ENCODE measurements around the gene PLA2G10.
"Not testable (repeated sequence)": the region's sequence is repeated elsewhere in the genome, so short reads cannot be mapped to it uniquely, and the experiment has no call there.

The PLA2G10 gene, protein sequence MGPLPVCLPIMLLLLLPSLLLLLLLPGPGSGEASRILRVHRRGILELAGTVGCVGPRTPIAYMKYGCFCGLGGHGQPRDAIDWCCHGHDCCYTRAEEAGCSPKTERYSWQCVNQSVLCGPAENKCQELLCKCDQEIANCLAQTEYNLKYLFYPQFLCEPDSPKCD

GRCh38 chr16:14694129-14694528, at the start of gene PLA2G10:
PLA2G10 (minus strand) TSS chr16:14694308; CDS start chr16:14694229, 79 bp downstream.
- DNase-seq, result not testable (repeated sequence)

- not testable (repeated sequence) for DNase-seq
Observed at GRCh38 chr16:14742273-14743128, 48.4 kb upstream of the PLA2G10 start, which contains the start of gene NPIPA2. NPIPA2 (plus strand) TSS chr16:14742533; CDS start chr16:14748066, 5,533 bp downstream.

GRCh38 chr16:14741794-14742193, 47.7 kb upstream of the PLA2G10 start:
- not testable (repeated sequence) for DNase-seq

DNA sequence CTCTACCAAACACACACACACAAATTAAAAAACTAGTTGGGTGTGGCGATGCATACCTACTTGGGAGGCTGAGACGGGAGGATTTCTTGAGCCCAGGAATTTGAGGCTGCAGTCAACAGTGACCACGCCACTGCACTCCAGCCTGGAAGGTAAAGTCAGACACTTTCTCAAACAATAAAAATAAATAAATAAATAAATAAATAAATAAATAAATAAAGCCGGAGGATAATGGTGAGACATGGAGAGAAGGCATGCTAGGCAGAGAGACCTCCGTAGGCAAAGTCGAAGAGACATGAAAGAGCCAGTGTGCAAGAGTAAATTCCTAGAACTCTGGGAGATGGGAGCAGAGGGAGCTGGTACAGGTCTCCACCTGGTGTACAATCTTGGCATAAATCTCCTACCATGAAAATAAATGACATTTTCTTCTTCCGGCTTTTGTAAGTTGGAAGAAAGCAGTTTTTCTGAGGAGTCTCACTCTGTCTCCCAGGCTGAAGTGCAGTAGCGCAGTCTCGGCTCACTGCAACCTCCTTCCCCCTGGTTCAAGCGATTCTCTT, 46.8 kb upstream of the PLA2G10 start:
- DNase-seq, result not testable (repeated sequence)

- not testable (repeated sequence) for DNase-seq
Observed at GRCh38 chr16:14733233-14733632, 39.1 kb upstream of the PLA2G10 start.

DNA sequence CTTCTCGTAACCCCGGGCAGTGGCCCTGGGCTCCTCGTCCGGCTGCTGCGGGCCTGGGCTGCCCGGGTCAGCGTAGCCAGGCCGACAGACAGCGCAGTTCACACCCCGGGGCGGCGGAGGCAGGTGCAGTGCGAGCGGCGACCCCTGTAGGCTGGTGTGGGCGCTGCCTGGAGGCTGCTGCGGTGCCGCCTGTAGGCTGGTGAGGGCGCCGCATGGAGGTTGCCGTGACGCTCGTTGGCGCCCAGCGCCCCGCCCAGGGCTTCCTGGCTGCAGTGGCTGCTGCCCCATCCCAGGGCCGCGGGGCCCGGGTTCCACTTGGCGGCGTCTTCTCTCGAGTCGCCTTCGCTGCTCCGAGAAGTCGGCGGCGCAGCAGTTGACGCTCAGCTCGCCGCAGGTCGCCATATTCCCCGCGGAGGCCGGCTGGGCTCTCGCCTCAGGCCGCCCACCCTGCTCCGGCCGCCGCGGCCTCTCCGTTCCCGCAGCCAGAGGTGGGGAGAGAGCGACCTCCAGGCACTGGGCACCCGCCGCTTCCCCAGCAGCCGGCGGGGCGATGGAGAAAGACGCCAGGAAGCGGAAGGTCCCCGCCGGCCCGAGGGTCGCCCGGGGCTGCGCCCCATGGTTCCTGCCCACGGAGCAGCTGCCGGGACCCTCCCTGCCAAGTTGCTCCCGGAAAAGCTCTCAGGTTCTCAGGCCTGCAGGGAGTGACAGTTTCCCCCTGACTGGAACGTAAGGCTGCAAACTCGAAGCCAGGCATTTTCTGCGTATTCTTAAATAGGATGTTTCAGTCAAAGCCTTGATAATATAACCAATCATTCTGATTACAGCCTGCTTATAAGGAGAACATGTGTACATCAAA, 9.3 kb upstream of the PLA2G10 start, which contains the start of gene NPIPA3:
NPIPA3 (plus strand) TSS at position 256 of the 856 bp plus-strand sequence. CDS start 5,533 bp downstream, outside the sequence.
- not testable (repeated sequence) for DNase-seq

DNA sequence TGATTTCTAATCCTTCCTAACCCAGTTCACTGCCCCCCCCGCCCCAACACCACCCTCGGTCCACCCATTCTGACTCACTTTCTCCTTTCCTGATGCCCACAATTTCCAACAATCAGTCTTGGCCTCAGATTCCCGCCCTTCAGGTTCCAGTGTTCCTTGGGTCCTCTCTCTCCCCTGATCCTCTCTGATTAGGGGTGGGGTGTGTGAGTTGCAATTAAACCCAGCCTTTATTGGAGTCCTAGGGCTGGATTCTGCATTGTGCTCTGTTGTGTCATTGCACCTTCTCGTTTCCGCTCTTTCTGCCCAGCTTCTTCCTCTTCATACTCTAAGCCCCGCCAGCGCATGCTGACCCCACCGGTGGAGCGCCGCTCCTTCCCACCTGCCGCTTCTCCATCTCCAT, 8.6 kb upstream of the PLA2G10 start:
- DNase-seq, result not testable (repeated sequence)

DNA sequence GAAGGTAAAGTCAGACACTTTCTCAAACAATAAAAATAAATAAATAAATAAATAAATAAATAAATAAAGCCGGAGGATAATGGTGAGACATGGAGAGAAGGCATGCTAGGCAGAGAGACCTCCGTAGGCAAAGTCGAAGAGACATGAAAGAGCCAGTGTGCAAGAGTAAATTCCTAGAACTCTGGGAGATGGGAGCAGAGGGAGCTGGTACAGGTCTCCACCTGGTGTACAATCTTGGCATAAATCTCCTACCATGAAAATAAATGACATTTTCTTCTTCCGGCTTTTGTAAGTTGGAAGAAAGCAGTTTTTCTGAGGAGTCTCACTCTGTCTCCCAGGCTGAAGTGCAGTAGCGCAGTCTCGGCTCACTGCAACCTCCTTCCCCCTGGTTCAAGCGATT, 7.8 kb upstream of the PLA2G10 start:
- not testable (repeated sequence) for DNase-seq

- DNase-seq, result not testable (repeated sequence)
Observed at GRCh38 chr16:14685870-14686793, 8.0 kb downstream of the PLA2G10 start.

- DNase-seq, result no peak
Observed at GRCh38 chr16:14682121-14682520, 12.0 kb downstream of the PLA2G10 start.

DNA sequence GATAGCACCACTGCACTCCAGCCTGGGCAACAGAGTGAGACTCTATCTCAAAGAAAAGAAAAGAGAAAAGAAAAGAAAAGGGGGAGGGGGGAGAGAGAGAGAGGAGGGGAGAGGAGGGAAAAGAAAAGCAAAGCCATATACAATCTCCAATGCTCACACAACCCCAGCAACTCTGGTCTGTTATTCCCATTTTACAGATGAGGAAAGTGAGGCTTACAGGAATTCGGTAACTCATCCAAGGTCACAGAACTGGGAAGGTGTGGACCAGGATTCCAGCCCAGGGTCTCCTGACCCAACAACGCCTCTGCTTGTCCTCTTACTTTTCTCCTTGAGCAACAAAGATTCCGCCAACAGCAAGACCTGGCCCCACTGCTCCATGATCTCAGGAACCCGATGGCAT, 13.0 kb downstream of the PLA2G10 start:
- no peak for DNase-seq

DNA sequence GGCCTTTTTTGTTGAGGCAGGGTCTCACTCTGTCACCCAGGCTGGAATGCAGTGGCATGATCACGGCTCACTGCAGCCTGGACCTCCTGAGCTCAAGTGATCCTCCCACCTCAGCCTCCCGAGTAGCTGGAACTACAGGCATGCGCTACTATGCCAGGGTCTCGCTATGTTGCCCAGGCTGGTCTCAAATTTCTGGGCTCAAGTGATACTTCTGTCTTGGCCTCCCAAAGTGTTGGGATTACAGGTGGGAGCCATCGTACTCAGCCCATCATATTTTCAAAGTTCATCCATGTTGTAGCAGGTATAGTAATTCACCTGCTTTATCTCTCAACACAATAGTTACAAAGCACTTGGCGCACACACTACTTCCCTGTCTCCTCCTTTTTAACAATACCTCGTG, 13.7 kb downstream of the PLA2G10 start:
- DNase-seq, result not testable (repeated sequence)

DNA sequence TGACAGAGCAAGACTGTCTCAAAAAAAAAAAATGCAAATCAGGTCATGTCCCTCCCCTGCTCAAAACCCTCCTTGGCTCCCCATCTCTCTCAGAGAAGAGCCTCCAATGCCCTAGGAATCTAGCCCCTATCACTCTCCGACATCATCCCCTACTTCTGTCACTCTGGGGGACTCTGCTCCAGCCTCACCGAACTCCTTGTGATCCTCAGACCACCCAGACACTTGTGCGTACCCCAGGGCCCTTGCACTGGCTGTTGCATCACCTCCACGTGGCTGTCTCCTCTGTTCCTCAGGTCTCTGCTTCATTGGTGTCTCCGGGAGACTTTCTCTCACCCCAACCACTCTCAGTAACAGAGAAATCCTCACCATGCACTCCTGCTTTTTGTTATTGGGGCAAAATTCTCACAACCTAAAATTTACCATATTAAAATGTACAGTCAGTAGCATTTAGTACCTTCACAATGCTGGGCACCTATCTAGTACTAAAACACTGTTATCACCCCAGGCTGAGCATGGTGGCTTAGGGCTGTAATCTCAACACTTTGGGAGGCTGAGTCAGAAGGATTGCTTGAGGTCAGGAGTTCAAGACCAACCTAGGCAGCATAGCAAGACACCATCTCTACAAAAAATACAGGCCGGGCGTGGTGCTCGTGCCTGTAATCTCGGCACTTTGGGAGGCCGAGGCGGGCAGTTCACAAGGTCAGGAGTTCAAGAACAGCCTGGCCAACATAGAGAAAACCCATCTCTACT, 15.2 kb downstream of the PLA2G10 start:
- DNase-seq, result no peak

DNA sequence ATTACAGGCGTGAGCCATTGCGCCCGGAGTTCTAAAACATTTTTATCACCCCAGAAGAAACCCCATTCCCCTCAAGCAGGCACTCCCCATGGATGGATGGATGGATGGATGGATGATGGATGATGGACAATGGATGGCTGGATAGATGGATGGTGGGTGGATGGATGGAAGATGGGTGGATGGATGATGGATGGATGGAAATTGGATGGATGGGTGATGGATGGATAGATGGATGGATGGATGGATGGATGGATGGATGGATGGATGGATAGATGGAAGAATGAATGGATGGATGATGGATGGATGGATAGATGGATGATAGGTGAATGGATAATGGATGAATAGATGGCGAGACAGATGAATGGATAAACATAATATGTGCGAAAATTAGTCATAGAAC, 16.5 kb downstream of the PLA2G10 start:
- no peak for DNase-seq

- DNase-seq, result no peak
Observed at GRCh38 chr16:14676633-14677032, 17.5 kb downstream of the PLA2G10 start.

- no peak for DNase-seq
Observed at GRCh38 chr16:14672403-14672971, 21.6 kb downstream of the PLA2G10 start.

- no peak for DNase-seq
Observed at GRCh38 chr16:14669776-14670175, 24.3 kb downstream of the PLA2G10 start.

- no peak for DNase-seq
Observed at GRCh38 chr16:14668556-14669223, 25.4 kb downstream of the PLA2G10 start.

- DNase-seq, result no peak
Observed at GRCh38 chr16:14667347-14668266, 26.5 kb downstream of the PLA2G10 start.
